ENCODE data around the gene GDF3. TPM values are rescaled to one million over a fixed set of nuclear protein-coding genes. Genes with fewer than 3 reads are reported as not detected.

GDF3 gene
- total RNA-seq, 1 experiment from 2014 or later: not detected

GRCh38 chr12:7647071-7647470 lies 48.5 kb downstream of the GDF3 start:
- Mint-ChIP-seq H3K36me3 (ENCODE audit: insufficient read depth, unreplicated experiment) (no peaks in the 10 kb centered on the region), H3K4me3 (ENCODE audit: low read depth, unreplicated experiment) (no peak overlapping the region), H3K4me1 (ENCODE audit: low read depth, unreplicated experiment) (peaks cover 16% of the 10 kb centered on the region), H3K9me3 (ENCODE audit: low read depth, unreplicated experiment) (no peaks in the 10 kb centered on the region), H3K27me3 (ENCODE audit: unreplicated experiment) (peaks cover 8% of the 10 kb centered on the region), H3K27ac (ENCODE audit: unreplicated experiment) (no peak overlapping the region)
- no peak for DNase-seq
- intact Hi-C loops (cut with micrococcal nuclease; ENCODE audit: unreplicated experiment): no loop called here
- BruUV-seq (replicated peaks): no TSS peak
- no peak for TF ChIP-seq CTCF (IDR thresholded peaks at IDR 0.05; ENCODE audit: unreplicated experiment)
- CTCF ChIA-PET: interaction anchor here (1.7 kb wide), 1 partner anchor 160 kb away, joined by 6 read pairs; no protein-coding TSS in a partner anchor

GRCh38 chr12:7646178-7646475 lies 49.4 kb downstream of the GDF3 start:
- no peaks in the 10 kb centered on the region for H3K36me3 Mint-ChIP-seq (ENCODE audit: insufficient read depth, unreplicated experiment)
- H3K27me3 Mint-ChIP-seq (ENCODE audit: unreplicated experiment): peaks cover 8% of the 10 kb centered on the region
- CTCF ChIA-PET: no interaction called here
- H3K9me3 Mint-ChIP-seq (ENCODE audit: low read depth, unreplicated experiment): no peaks in the 10 kb centered on the region
- TF ChIP-seq CTCF (IDR thresholded peaks at IDR 0.05; ENCODE audit: unreplicated experiment): no peak
- no peak overlapping the region for H3K27ac Mint-ChIP-seq (ENCODE audit: unreplicated experiment)
- BruUV-seq (replicated peaks): no TSS peak
- no peak overlapping the region for H3K4me3 Mint-ChIP-seq (ENCODE audit: low read depth, unreplicated experiment)
- no peak for DNase-seq
- peaks cover 16% of the 10 kb centered on the region for H3K4me1 Mint-ChIP-seq (ENCODE audit: low read depth, unreplicated experiment)
- intact Hi-C loops (cut with micrococcal nuclease; ENCODE audit: unreplicated experiment): no loop called here

GRCh38 chr12:7645395-7646177 lies 50.0 kb downstream of the GDF3 start:
- Mint-ChIP-seq H3K36me3 (ENCODE audit: insufficient read depth, unreplicated experiment) (no peaks in the 10 kb centered on the region), H3K27me3 (ENCODE audit: unreplicated experiment) (peaks cover 8% of the 10 kb centered on the region), H3K9me3 (ENCODE audit: low read depth, unreplicated experiment) (no peaks in the 10 kb centered on the region), H3K4me1 (ENCODE audit: low read depth, unreplicated experiment) (peaks cover 16% of the 10 kb centered on the region), H3K4me3 (ENCODE audit: low read depth, unreplicated experiment) (no peak overlapping the region), H3K27ac (ENCODE audit: unreplicated experiment) (no peak overlapping the region)
- TF ChIP-seq CTCF (IDR thresholded peaks at IDR 0.05; ENCODE audit: unreplicated experiment): peak; percentile 67
- no peak for DNase-seq
- intact Hi-C loops (cut with micrococcal nuclease; ENCODE audit: unreplicated experiment): no loop called here
- CTCF ChIA-PET: no interaction called here
- no TSS peak for BruUV-seq (replicated peaks)

GRCh38 chr12:7642876-7643309 lies 52.7 kb downstream of the GDF3 start:
- peaks cover 27% of the 10 kb centered on the region for H3K4me1 Mint-ChIP-seq (ENCODE audit: low read depth, unreplicated experiment)
- no peak overlapping the region for H3K4me3 Mint-ChIP-seq (ENCODE audit: low read depth, unreplicated experiment)
- H3K9me3 Mint-ChIP-seq (ENCODE audit: low read depth, unreplicated experiment): no peaks in the 10 kb centered on the region
- TF ChIP-seq CTCF (IDR thresholded peaks at IDR 0.05; ENCODE audit: unreplicated experiment): no peak
- H3K27me3 Mint-ChIP-seq (ENCODE audit: unreplicated experiment): peaks cover 8% of the 10 kb centered on the region
- intact Hi-C loops (cut with micrococcal nuclease; ENCODE audit: unreplicated experiment): no loop called here
- CTCF ChIA-PET: interaction anchor here (0.7 to 1.3 kb wide), 4 partner anchors 11 to 164 kb away, joined by 3 to 9 read pairs (median 4); partner anchors contain the start of gene GDF3
- no peak overlapping the region for H3K27ac Mint-ChIP-seq (ENCODE audit: unreplicated experiment)
- no peaks in the 10 kb centered on the region for H3K36me3 Mint-ChIP-seq (ENCODE audit: insufficient read depth, unreplicated experiment)
- DNase-seq: peak; percentile 28
- no TSS peak for BruUV-seq (replicated peaks)

Measured in Calu3 (cell line).